GM20000 (cell line): Measurements from ENCODE around the gene FBXL16.

Source experiments
- DNase-seq: peaks from one replicate; pipeline ENCODE4 v3.0.0; 2012; ENCODE audit warnings: low spot score
- CTCF ChIP-seq: IDR thresholded peaks from 2 replicates; pipeline ENCODE4 v1.5.1; 2012; ENCODE audit warnings: mild to moderate bottlenecking, control low read depth; ENCODE audit errors: extremely low read depth, missing control alignments

Gene FBXL16

DNA sequence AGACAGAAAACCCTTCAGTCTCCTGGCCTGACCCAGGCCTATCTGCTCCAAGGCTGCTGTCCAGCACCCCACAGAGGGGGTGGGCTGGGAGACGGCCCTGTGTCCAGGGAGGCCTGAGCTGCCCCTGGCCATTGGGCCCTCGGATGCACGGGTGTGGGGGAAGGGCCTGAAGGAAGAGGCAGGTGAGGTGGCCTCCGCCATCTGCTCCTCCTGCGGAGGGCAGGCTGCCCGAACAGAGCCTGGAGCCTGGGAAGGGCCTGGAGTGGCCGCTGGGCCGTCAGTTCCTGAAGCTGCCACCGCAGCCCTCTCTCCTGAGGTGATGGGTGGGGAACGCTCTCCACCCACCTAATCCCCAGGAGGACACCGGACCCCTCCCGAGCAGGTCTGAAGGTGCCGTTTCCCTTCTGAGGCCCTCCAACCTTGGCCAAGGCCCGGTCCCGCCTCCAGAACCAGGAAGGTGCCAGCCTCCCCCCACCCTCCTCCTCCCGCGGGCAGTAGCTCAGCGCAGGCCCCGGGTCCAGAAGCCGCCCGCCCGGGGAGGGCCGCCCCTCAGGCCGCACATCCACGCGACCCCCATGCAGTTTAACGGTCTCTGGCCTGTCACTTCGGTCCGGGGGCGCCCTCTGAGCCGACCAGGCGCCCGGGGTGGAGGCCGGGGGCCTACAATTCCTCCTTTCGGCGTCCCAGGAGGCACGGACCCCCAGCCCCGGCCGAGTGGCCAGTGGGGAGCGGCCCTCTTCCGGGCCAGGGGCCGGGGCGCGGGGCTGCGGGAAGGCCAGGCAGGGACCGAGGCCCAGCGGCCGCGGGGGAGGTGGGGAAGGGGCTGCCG is 835 bp downstream of the FBXL16 start:
- TF ChIP-seq CTCF, result no peak
- no peak for DNase-seq

DNA sequence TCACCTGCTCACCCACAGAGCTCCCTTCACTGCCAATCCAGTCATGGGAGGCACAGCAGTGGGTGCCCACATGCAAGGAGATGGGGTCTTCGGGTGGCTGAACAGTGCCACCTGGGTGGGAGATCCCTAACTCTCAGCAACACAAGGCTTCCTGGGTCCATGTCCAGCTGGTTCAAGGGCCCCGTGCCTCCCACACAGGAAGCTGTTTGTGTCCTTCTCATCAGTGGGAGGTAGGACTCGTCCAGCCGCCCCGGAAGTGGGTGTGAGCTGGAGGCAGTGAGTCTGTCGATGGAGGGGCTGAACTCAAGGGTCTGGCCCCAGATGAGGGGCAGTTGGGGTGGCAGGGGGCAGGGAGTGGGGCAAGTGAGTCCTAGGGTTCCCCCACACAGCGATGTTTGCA is 1.6 kb downstream of the FBXL16 start:
- DNase-seq, result no peak
- no peak for TF ChIP-seq CTCF

- no peak for TF ChIP-seq CTCF
- DNase-seq, result no peak
Observed at GRCh38 chr16:703406-703805, 2.2 kb downstream of the FBXL16 start.

GRCh38 chr16:702341-702740 is 3.3 kb downstream of the FBXL16 start:
- no peak for TF ChIP-seq CTCF
- DNase-seq, result no peak

- peak; percentile 77 for DNase-seq
- no peak for TF ChIP-seq CTCF
Observed at GRCh38 chr16:700684-701584, 4.7 kb downstream of the FBXL16 start.

GRCh38 chr16:698911-699671 is 6.5 kb downstream of the FBXL16 start:
- no peak for TF ChIP-seq CTCF
- no peak for DNase-seq
